NK-92 (cell line): ENCODE data around the gene HBG1.

Source experiments
- DNase-seq: peaks from one replicate; lab custom pipeline; 2025; ENCODE audit not compliant: unreplicated experiment; lab: John Stamatoyannopoulos, UW

Gene HBG1

DNA sequence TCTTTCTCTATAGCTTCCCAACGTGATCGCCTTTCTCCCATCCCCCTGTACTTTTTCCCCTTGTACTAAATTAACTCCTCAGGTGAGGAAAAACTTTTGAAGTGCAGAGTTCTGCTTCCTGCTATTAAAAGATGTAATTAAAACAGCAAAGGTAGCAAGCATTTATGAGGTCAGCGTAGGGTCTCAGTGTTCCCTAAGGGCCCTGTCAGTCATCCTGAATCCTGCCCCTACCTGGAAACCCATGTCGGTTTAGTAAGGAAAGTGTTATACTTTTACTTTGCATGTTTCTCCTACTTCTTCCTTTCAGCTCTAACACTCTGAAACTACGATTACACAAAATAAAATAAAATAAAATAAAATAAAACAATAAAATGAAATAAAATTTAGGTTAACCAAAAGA, 21.5 kb downstream of the HBG1 start:
- no peak for DNase-seq

DNA sequence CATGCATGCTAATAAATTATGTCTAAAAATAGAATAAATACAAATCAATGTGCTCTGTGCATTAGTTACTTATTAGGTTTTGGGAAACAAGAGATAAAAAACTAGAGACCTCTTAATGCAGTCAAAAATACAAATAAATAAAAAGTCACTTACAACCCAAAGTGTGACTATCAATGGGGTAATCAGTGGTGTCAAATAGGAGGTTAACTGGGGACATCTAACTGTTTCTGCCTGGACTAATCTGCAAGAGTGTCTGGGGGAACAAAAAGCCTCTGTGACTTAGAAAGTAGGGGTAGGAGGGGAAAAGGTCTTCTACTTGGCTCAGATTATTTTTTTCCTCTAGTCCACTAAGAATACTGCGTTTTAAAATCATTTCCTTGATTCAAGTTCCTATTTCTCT, 22.0 kb downstream of the HBG1 start:
- DNase-seq: no peak

DNA sequence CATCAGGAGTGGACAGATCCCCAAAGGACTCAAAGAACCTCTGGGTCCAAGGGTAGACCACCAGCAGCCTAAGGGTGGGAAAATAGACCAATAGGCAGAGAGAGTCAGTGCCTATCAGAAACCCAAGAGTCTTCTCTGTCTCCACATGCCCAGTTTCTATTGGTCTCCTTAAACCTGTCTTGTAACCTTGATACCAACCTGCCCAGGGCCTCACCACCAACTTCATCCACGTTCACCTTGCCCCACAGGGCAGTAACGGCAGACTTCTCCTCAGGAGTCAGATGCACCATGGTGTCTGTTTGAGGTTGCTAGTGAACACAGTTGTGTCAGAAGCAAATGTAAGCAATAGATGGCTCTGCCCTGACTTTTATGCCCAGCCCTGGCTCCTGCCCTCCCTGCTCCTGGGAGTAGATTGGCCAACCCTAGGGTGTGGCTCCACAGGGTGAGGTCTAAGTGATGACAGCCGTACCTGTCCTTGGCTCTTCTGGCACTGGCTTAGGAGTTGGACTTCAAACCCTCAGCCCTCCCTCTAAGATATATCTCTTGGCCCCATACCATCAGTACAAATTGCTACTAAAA, 22.8 kb downstream of the HBG1 start, which contains the start of gene HBB:
Gene HBB, minus strand, starts transcription at position 340 of the 579 bp plus-strand sequence. Its CDS starts 50 bp downstream, at position 290.
- DNase-seq: no peak

DNA sequence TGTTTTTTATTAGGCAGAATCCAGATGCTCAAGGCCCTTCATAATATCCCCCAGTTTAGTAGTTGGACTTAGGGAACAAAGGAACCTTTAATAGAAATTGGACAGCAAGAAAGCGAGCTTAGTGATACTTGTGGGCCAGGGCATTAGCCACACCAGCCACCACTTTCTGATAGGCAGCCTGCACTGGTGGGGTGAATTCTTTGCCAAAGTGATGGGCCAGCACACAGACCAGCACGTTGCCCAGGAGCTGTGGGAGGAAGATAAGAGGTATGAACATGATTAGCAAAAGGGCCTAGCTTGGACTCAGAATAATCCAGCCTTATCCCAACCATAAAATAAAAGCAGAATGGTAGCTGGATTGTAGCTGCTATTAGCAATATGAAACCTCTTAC, 24.2 kb downstream of the HBG1 start:
- no peak for DNase-seq

DNA sequence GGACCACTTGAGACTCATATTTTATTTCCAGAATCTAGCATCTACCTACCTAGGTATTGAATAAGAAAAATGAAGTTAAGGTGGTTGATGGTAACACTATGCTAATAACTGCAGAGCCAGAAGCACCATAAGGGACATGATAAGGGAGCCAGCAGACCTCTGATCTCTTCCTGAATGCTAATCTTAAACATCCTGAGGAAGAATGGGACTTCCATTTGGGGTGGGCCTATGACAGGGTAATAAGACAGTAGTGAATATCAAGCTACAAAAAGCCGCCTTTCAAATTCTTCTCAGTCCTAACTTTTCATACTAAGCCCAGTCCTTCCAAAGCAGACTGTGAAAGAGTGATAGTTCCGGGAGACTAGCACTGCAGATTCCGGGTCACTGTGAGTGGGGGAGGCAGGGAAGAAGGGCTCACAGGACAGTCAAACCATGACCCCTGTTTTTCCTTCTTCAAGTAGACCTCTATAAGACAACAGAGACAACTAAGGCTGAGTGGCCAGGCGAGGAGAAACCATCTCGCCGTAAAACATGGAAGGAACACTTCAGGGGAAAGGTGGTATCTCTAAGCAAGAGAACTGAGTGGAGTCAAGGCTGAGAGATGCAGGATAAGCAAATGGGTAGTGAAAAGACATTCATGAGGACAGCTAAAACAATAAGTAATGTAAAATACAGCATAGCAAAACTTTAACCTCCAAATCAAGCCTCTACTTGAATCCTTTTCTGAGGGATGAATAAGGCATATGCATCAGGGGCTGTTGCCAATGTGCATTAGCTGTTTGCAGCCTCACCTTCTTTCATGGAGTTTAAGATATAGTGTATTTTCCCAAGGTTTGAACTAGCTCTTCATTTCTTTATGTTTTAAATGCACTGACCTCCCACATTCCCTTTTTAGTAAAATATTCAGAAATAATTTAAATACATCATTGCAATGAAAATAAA, 24.8 kb downstream of the HBG1 start:
- no peak for DNase-seq

DNA sequence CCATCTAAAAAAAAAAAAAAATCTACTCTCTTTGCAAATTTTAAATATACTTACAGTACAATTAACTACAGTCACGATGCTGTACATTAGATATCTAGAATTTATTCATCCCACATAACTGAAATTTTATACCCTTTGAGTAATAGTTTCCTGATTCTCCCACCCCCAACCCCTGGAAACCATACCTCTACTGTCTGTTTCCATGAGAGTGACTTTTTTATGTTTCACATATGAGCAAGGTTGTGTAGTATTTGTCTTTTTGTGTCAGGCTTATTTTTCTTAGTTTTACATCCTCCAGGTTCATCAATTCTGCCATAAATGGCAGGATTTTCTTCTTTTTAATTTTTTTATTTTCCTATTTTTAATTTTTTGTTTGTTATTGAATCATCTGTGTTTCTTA, 26.0 kb downstream of the HBG1 start:
- no peak for DNase-seq

DNA sequence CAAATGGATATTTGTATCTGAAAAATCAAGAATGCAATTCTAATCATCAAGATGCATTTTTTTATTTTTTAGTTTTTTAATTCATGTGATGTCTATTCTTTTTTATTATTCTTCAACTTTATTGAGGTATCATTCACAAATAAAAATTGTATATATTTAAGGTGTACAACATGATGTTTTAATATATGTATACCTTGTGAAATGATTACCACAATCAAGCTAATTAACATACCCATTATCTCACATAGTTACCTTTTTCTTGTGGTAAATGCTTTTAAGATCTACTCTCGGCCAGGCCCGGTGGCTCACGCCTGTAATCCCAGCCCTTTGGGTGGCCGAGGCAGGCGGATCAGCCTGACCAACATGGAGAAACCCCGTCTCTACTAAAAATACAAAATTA, 26.5 kb downstream of the HBG1 start:
- no peak for DNase-seq

DNA sequence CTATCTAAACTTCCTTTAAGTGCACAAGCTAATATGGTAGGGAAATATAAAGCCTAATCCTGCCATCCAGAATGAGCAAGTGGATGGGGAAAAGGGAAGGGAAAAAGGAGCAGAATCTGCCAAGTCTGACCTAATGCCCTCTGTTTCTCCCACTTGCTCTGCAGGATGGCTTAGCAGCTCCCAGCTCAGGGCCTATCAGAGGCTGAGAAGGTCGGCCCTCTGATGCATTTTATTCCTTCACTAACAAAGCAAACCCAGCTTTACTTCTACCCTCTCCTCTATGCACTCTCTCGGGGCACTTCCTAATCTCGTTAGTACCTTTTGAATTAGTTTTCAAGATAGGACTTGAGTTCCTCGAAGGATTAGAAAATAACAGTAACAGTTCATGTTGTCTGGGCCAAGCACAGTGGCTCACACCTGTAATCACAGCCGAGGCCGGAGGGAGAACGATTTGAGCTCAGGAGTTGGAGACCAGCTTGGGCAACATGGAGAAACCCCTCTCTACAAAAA, 39.2 kb downstream of the HBG1 start:
- no peak for DNase-seq

DNA sequence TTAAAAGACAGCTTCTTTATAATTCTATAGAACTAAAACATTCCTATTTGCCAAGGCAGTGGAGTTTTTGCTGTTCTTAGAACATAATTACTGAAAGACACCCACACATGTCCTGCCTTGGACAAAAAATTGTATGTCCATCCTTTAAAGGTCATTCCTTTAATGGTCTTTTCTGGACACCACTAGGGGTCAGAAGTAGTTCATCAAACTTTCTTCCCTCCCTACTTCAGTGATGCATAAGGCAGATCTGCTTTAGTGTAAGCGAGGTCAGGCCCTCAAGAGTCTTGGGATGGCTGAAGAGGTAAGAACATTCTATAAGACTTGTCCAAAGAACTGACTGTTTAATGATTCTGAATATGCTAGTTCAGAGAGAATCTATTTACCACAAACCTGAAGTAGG, 44.9 kb downstream of the HBG1 start:
- DNase-seq: no peak

DNA sequence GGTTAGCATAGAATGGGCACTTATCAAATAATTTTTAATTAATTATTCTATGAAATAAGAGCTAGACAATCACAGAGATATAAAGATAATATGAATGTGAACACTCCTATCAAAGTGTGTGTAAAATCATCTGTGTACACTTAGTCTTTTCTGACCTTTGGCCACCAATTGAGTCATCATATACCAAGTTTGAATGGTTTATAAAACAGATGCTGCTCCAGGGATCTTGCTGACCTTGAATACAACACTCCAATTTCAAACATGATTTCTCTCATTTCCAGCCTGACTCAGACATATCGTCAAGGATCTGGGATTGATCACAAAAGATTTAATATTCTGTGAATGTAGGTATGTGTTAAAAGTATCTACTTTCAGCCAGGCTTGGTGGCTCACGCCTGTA, 46.3 kb downstream of the HBG1 start:
- DNase-seq: no peak

DNA sequence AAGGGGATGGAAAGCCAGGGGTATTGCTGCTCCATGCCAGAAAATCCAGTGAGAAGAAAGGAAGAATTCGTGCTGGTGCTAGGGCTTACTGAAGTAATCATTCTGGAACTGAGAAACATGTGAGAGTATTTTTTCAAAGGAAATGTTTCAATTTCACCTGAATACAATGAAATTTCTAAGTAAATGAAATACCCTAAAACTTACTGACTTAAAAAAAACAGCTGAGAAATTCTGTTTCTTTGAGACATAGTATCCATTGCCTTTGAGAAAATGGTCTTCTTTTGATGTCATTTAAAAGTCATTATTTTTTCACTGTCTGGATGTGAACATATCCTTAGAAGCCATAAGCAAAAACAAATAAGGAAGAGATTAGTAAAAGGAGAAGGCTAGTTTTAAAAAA, 49.1 kb downstream of the HBG1 start, which contains the start of gene OR51V1:
Gene OR51V1, minus strand, starts transcription at position 101 of the 400 bp plus-strand sequence. Its CDS starts 0 bp downstream, at position 101.
- no peak for DNase-seq

DNA sequence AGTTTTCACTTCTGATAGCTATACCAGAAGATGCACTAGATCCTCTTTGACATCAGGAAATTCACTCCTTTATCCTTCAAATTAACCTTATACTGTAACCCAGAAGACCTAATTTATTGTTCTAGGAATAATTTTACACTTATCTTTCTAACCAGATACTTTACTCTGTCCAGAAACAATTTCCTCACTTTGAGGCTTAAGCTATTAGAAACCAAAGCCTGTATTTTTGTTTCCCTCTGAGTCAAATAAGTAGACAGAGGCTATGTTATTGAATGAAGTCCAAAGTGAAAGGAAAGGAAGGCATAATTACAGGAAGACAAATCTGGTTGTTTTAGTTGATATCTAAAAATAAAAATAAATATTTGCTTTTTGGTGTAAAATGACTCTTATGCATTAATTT, 51.4 kb downstream of the HBG1 start:
- no peak for DNase-seq
